ENCODE measurements around the gene PTCH2. TPM values are rescaled to one million over a fixed set of nuclear protein-coding genes. Genes with fewer than 3 reads are reported as not detected.

The PTCH2 gene
- total and polyA plus RNA-seq, 2 of the 13 experiments (the other 11 are each of a cell fraction or from before 2014, with no cell fraction given) = 0.60 to 1.5 TPM

DNA sequence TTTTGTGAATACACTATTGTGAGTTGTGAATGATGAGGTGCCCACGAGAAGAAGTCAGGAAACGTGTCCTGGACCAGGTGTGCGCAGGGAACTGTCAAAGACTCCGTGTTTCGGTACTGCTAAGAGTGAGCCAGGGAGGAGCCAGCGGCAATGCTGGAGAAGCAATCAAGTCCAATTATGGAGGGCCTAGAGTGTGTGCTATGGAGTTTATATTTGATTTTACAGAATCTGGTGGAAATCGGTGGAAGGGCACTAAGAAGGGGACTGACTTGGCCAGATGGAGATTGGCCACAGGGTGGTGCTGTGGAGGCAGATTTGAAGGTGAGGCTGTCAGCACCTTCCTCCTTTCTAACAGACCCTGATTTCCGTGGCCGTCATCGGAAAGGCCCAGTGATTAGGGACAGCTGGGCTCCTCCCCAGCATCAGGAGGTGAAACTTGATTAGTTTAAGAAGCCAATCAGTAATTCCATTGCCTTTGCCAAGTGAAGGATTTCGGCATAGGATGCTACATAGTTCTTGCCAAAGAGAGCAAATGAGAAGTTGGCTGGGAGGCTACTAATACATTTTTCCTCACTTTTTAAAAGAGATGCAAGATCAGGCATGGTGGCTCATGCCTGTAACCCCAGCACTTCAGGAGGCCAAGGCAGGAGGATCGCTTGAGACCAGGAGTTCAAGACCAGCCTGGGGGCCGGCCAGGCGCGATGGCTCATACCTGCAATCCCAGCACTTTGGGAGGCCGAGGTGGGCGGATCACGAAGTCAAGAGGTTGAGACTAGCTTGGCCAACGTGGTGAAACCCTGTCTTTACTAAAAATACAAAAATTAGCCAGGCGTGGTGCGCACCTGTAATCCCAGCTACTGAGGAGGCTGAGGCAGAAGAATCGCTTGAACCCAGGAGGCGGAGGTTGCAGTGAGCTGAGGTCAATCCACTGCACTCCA lies 7.0 kb downstream of the PTCH2 start (continued):
- TF ChIP-seq, protein P1, sequence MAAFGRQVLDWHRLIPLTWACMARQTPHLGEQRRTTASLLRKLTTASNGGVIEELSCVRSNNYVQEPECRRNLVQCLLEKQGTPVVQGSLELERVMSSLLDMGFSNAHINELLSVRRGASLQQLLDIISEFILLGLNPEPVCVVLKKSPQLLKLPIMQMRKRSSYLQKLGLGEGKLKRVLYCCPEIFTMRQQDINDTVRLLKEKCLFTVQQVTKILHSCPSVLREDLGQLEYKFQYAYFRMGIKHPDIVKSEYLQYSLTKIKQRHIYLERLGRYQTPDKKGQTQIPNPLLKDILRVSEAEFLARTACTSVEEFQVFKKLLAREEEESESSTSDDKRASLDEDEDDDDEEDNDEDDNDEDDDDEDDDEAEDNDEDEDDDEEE (CRISPR knock-in tag; IDR thresholded peaks at IDR 0.05) = no peak
- TF ChIP-seq, protein P2, sequence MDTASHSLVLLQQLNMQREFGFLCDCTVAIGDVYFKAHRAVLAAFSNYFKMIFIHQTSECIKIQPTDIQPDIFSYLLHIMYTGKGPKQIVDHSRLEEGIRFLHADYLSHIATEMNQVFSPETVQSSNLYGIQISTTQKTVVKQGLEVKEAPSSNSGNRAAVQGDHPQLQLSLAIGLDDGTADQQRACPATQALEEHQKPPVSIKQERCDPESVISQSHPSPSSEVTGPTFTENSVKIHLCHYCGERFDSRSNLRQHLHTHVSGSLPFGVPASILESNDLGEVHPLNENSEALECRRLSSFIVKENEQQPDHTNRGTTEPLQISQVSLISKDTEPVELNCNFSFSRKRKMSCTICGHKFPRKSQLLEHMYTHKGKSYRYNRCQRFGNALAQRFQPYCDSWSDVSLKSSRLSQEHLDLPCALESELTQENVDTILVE (CRISPR knock-in tag; IDR thresholded peaks at IDR 0.05) = 0 out of 2 replicates have a peak, but pooled peaks have one; percentile 33
- TF ChIP-seq SP1 (IDR thresholded peaks at IDR 0.05) (no peak), SP1 (CRISPR knock-in tag; IDR thresholded peaks at IDR 0.05) (no peak)

DNA sequence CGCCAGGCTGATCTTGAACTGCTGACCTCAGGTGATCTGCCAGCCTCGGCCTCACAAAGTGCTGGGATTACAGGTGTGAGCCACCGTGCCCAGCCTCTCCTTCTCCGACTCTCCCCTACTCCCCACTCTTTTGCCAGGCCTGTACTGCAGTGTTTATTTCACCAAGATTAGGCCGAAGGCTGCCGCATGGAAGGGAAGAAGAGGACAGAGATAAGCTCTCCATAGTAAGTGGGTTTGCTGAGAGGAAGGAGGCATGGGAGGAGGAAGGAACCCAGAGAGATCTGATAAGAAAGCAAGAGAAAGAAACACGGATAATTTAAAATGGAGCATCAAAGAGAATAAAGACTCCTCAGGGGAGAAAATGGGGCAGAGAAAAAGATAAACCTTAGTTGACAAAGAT lies 8.7 kb downstream of the PTCH2 start:
- peaks cover 0 to 16% of the 10 kb centered on the region in 2 experiments; a peak in 1 of 5 replicates for H3K27me3 ChIP-seq (ENCODE audit: control insufficient read depth in 1 of 2, insufficient read depth in 2 of 2, low read length in 2 of 2)
- no peak overlapping the region for H3K4me2 ChIP-seq (ENCODE audit: low read depth, low read length)
- no peak overlapping the region for H3K27ac ChIP-seq (ENCODE audit: extremely low read length, insufficient read depth, low read length)
- intact Hi-C loops (cut with micrococcal nuclease; ENCODE audit: unreplicated experiment) = no loop called here
- H3K36me3 ChIP-seq (replicated peaks in 1 of 2; ENCODE audit: control insufficient read depth in 1 of 2, insufficient read depth in 2 of 2, low read length in 2 of 2) = no peaks in the 10 kb centered on the region
- ChIA-PET POLR2A (interaction anchor here (1.1 kb wide), 1 partner anchor 25 kb away, joined by 3 read pairs; no protein-coding TSS in a partner anchor), CTCF (ENCODE audit: low intra/inter-chr PET ratio, low total read pairs) (no interaction called here)
- no peaks in the 10 kb centered on the region for H3K79me2 ChIP-seq (ENCODE audit: insufficient read depth, low read length)
- FAIRE-seq (no peak), ATAC-seq (no peak), DNase-seq (ENCODE audit: low spot score) (no peak)
- no peak overlapping the region for H3K4me3 ChIP-seq (replicated peaks in 1 of 3; ENCODE audit: insufficient read depth in 1 of 3, low read depth in 2 of 3, low read length in 3 of 3)
- WGBS (ENCODE audit: low lambda C conversion rate) = 40% methylated on average over 7 of the region's 7 CpGs
- peaks cover 72% of the 10 kb centered on the region for H3K4me1 ChIP-seq (ENCODE audit: insufficient read depth, low read length)
- H3K9ac ChIP-seq (ENCODE audit: insufficient read depth, low read depth, low read length) = no peak overlapping the region
- in situ Hi-C loops (cut with HindIII; ENCODE audit: extremely low pct_ligation_motif_present, low pct_unique_long_range_greater_than_20kb) = loop anchor here (10.0 to 25.0 kb wide), 2 partner anchors 178 to 470 kb away; partner anchors contain the start of genes HECTD3 and UROD
- BruUV-seq (replicated peaks) = no TSS peak
- H4K20me1 ChIP-seq (ENCODE audit: insufficient read depth, low read length) = no peaks in the 10 kb centered on the region
- H3K9me3 ChIP-seq (ENCODE audit: low read length) = no peaks in the 10 kb centered on the region
- no peak overlapping the region for H2AFZ ChIP-seq (ENCODE audit: low read length)
- TF ChIP-seq, protein P3, sequence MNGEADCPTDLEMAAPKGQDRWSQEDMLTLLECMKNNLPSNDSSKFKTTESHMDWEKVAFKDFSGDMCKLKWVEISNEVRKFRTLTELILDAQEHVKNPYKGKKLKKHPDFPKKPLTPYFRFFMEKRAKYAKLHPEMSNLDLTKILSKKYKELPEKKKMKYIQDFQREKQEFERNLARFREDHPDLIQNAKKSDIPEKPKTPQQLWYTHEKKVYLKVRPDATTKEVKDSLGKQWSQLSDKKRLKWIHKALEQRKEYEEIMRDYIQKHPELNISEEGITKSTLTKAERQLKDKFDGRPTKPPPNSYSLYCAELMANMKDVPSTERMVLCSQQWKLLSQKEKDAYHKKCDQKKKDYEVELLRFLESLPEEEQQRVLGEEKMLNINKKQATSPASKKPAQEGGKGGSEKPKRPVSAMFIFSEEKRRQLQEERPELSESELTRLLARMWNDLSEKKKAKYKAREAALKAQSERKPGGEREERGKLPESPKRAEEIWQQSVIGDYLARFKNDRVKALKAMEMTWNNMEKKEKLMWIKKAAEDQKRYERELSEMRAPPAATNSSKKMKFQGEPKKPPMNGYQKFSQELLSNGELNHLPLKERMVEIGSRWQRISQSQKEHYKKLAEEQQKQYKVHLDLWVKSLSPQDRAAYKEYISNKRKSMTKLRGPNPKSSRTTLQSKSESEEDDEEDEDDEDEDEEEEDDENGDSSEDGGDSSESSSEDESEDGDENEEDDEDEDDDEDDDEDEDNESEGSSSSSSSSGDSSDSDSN (CRISPR knock-in tag; IDR thresholded peaks at IDR 0.05) = no peak
- TF ChIP-seq ZNF451 (CRISPR knock-in tag; IDR thresholded peaks at IDR 0.05) = no peak
- TF ChIP-seq HNRNPK (IDR thresholded peaks at IDR 0.05; ENCODE audit: low read depth, low read length, poor library complexity, severe bottlenecking) = no peak
- TF ChIP-seq, protein P4, sequence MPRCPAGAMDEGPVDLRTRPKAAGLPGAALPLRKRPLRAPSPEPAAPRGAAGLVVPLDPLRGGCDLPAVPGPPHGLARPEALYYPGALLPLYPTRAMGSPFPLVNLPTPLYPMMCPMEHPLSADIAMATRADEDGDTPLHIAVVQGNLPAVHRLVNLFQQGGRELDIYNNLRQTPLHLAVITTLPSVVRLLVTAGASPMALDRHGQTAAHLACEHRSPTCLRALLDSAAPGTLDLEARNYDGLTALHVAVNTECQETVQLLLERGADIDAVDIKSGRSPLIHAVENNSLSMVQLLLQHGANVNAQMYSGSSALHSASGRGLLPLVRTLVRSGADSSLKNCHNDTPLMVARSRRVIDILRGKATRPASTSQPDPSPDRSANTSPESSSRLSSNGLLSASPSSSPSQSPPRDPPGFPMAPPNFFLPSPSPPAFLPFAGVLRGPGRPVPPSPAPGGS (CRISPR knock-in tag; IDR thresholded peaks at IDR 0.05) = no peak
- TF ChIP-seq BRD4 (CRISPR knock-in tag; IDR thresholded peaks at IDR 0.05) = no peak
- TF ChIP-seq, protein P5, sequence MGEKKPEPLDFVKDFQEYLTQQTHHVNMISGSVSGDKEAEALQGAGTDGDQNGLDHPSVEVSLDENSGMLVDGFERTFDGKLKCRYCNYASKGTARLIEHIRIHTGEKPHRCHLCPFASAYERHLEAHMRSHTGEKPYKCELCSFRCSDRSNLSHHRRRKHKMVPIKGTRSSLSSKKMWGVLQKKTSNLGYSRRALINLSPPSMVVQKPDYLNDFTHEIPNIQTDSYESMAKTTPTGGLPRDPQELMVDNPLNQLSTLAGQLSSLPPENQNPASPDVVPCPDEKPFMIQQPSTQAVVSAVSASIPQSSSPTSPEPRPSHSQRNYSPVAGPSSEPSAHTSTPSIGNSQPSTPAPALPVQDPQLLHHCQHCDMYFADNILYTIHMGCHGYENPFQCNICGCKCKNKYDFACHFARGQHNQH (CRISPR knock-in tag; IDR thresholded peaks at IDR 0.05) = no peak
- TF ChIP-seq ZNF703 (CRISPR knock-in tag; IDR thresholded peaks at IDR 0.05; ENCODE audit: borderline replicate concordance) = no peak
- no peak for TF ChIP-seq GPN1 (CRISPR knock-in tag; IDR thresholded peaks at IDR 0.05; ENCODE audit: borderline replicate concordance)
- TF ChIP-seq EEA1 (CRISPR knock-in tag; IDR thresholded peaks at IDR 0.05; ENCODE audit: borderline replicate concordance) = no peak

All from HepG2 (cell line).